ENCODE results near the gene CABP4. TPM values are rescaled to one million over a fixed set of nuclear protein-coding genes. Genes with fewer than 3 reads are reported as not detected.
"Not testable (repeated sequence)": the region's sequence is repeated elsewhere in the genome, so short reads cannot be mapped to it uniquely, and the experiment has no call there.

The CABP4 gene
- total and polyA plus RNA-seq, 8 donors: 0.43 to 1.7 (median 0.62) TPM; not detected in 2

GRCh38 chr11:67484847-67485311 is 29.7 kb downstream of the CABP4 start:
- WGBS, 5 donors: 70 to 80% (median 73%) methylated on average over 10 to 11 of the region's 11 CpGs
- Histone ChIP-seq H3K9me3 (no peaks in the 10 kb centered on the region), H3K4me1 (peaks cover 17 to 45% (median 41%) of the 10 kb centered on the region in 4 donors), H3K36me3 (peaks cover 10 to 35% (median 30%) of the 10 kb centered on the region in 4 donors), H3K27ac (peak overlapping the region in 4 of 5 donors; percentile 33 to 88 (median 62)), H3K27me3 (no peaks in the 10 kb centered on the region), H3K4me3 (peak overlapping the region in 2 of 4 donors; percentile 9 to 57)
- no peak for TF ChIP-seq POLR2A (IDR thresholded peaks at IDR 0.05)
- TF ChIP-seq CTCF (IDR thresholded peaks at IDR 0.05): no peak
- TF ChIP-seq EP300 (IDR thresholded peaks at IDR 0.05): no peak
- no peak for TF ChIP-seq POLR2AphosphoS5 (IDR thresholded peaks at IDR 0.05)
- peak in 1 of 2 donors; percentile 42 for DNase-seq
- intact Hi-C loops (cut with DNase I; ENCODE audit: low total_unique reads): no loop called here

- H3K4me3 ChIP-seq; H3K27me3 ChIP-seq; H3K9me3 ChIP-seq; intact Hi-C loops (cut with DNase I; ENCODE audit: low total_unique reads): not testable (repeated sequence)
- Histone ChIP-seq H3K36me3 (peaks cover 21 to 45% (median 40%) of the 10 kb centered on the region in 4 donors), H3K27ac (peak overlapping the region in 1 of 5 donors; percentile 87), H3K4me1 (peaks cover 17 to 45% (median 41%) of the 10 kb centered on the region in 4 donors)
- 73 to 91% (median 83%) methylated on average over 7 of the region's 7 CpGs for WGBS, 5 donors
- peak in 1 of 3 donors; percentile 13 for TF ChIP-seq POLR2AphosphoS5 (IDR thresholded peaks at IDR 0.05)
- DNase-seq: peak in 1 of 2 donors; percentile 46
Observed at GRCh38 chr11:67485873-67486361, 30.8 kb downstream of the CABP4 start.

- Histone ChIP-seq H3K4me1 (peaks cover 17 to 45% (median 41%) of the 10 kb centered on the region in 4 donors), H3K4me3 (no peak overlapping the region), H3K36me3 (peaks cover 28 to 52% (median 47%) of the 10 kb centered on the region in 4 donors), H3K9me3 (no peaks in the 10 kb centered on the region), H3K27ac (peak overlapping the region in 1 of 5 donors; percentile 87), H3K27me3 (no peaks in the 10 kb centered on the region)
- DNase-seq: no peak
- 78 to 88% (median 87%) methylated on average over 19 to 20 of the region's 20 CpGs for WGBS, 5 donors
- intact Hi-C loops (cut with DNase I; ENCODE audit: low total_unique reads): no loop called here
- TF ChIP-seq EP300 (IDR thresholded peaks at IDR 0.05) (no peak), POLR2AphosphoS5 (IDR thresholded peaks at IDR 0.05) (no peak), CTCF (IDR thresholded peaks at IDR 0.05) (no peak), POLR2A (IDR thresholded peaks at IDR 0.05) (no peak)
Observed at GRCh38 chr11:67486481-67487195, 31.5 kb downstream of the CABP4 start.

GRCh38 chr11:67489203-67489884 is 34.2 kb downstream of the CABP4 start:
- no peak overlapping the region for H3K4me3 ChIP-seq
- peaks cover 0 to 26% (median 21%) of the 10 kb centered on the region in 4 donors for H3K4me1 ChIP-seq
- no peak for DNase-seq
- intact Hi-C loops (cut with DNase I; ENCODE audit: low total_unique reads): no loop called here
- H3K36me3 ChIP-seq: peaks cover 35 to 79% (median 74%) of the 10 kb centered on the region in 4 donors
- H3K27me3 ChIP-seq: no peaks in the 10 kb centered on the region
- TF ChIP-seq EP300 (IDR thresholded peaks at IDR 0.05) (no peak), CTCF (IDR thresholded peaks at IDR 0.05) (no peak), POLR2A (IDR thresholded peaks at IDR 0.05) (no peak), POLR2AphosphoS5 (IDR thresholded peaks at IDR 0.05) (no peak)
- 71 to 86% (median 85%) methylated on average over 12 to 25 of the region's 25 CpGs for WGBS, 5 donors
- no peaks in the 10 kb centered on the region for H3K9me3 ChIP-seq
- H3K27ac ChIP-seq: no peak overlapping the region
